Osteoblast (primary cell): ENCODE measurements around the gene ZCCHC14. TPM values are rescaled to one million over a fixed set of nuclear protein-coding genes. Genes with fewer than 3 reads are reported as not detected.

ENCODE experiments used
- DNase-seq: peaks from one replicate; pipeline ENCODE4 v3.0.0; 2011; ENCODE audit warnings: low spot score, mixed read lengths; ENCODE audit not compliant: insufficient read length; ENCODE audit errors: missing footprints
- H2AFZ ChIP-seq: 2 replicates; pipeline ENCODE4 v1.6.0; 2011; ENCODE audit warnings: mild to moderate bottlenecking, low read length
- H3K27ac ChIP-seq: 2 replicates; pipeline ENCODE4 v1.5.1; 2011; ENCODE audit warnings: mild to moderate bottlenecking, low read depth, low read length, moderate library complexity
- H3K27me3 ChIP-seq: 2 replicates; pipeline ENCODE4 v1.6.0; 2012; ENCODE audit warnings: mild to moderate bottlenecking, control low read depth, inconsistent platforms, low read length, moderate library complexity; ENCODE audit not compliant: insufficient read depth
- H3K36me3 ChIP-seq: 2 replicates; pipeline ENCODE4 v1.5.1; 2011; ENCODE audit warnings: mild to moderate bottlenecking, low read length, control low read depth, moderate library complexity; ENCODE audit not compliant: insufficient read depth
- H3K4me1 ChIP-seq: 2 replicates; pipeline ENCODE4 v1.5.1; 2011; ENCODE audit warnings: mild to moderate bottlenecking, low read length, control low read depth, moderate library complexity; ENCODE audit not compliant: insufficient read depth
- H3K4me2 ChIP-seq: 2 replicates; pipeline ENCODE4 v1.6.0; 2011; ENCODE audit warnings: mild to moderate bottlenecking, low read length; ENCODE audit not compliant: insufficient read depth
- H3K4me3 ChIP-seq: fragments of 200-600 bp; sonication (generic); 3 replicates; pipeline ENCODE4 v1.5.1; 2012; ENCODE audit warnings: mild to moderate bottlenecking, low read length, inconsistent platforms; ENCODE audit not compliant: insufficient read depth
- H3K79me2 ChIP-seq: 2 replicates; pipeline ENCODE4 v1.6.0; 2012; ENCODE audit warnings: mild to moderate bottlenecking, low read length, control low read depth, inconsistent platforms; ENCODE audit not compliant: insufficient read depth
- H3K9me3 ChIP-seq: 2 replicates; pipeline ENCODE4 v1.5.1; 2011; ENCODE audit warnings: low read depth, low read length, control low read depth
- H4K20me1 ChIP-seq: 2 replicates; pipeline ENCODE4 v1.6.0; 2012; ENCODE audit warnings: mild to moderate bottlenecking, low read length, control low read depth; ENCODE audit not compliant: insufficient read depth
- total RNA-seq: library from RNA; depleted of rRNA; stranded (reverse); fragments of >200 nt; gene quantifications from 2 replicates; pipeline ENCODE4 v1.2.3, GENCODE V29; 2012
- TF ChIP-seq, protein P1 (sequence below): IDR thresholded peaks from 2 replicates; pipeline ENCODE4 v1.5.1; 2011; ENCODE audit warnings: mild to moderate bottlenecking, low read depth, low read length, moderate library complexity; ENCODE audit errors: extremely low read depth

Gene ZCCHC14
- total RNA-seq, 1 donor: 36.9 TPM

DNA sequence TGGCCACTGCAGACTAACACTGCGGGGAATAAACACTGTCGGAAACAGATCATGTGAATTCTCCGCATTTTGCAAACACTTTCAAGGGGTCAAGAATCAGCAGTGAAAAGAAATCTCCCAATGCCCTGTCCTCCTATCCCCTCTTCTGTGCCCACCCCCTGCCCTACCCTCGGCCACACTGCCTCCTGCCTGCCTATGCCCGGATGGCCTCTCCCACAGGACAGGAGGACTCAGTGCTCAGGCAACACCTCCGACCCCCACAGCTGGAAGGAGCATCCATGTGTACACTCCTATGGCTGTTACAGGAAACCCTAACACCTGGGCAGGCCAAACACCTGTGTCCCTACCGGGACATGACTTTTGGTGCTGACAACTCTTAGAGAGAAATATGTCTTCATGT is 133.7 kb downstream of the ZCCHC14 start:
- Histone ChIP-seq H3K4me3 (no peak overlapping the region), H2AFZ (no peak overlapping the region), H4K20me1 (peaks cover 24% of the 10 kb centered on the region), H3K4me2 (no peak overlapping the region), H3K79me2 (peaks cover 40% of the 10 kb centered on the region), H3K4me1 (no peaks in the 10 kb centered on the region), H3K9me3 (no peaks in the 10 kb centered on the region), H3K36me3 (peaks cover 55% of the 10 kb centered on the region), H3K27ac (no peak overlapping the region), H3K27me3 (no peaks in the 10 kb centered on the region)
- no peak for DNase-seq
- TF ChIP-seq, protein P1, sequence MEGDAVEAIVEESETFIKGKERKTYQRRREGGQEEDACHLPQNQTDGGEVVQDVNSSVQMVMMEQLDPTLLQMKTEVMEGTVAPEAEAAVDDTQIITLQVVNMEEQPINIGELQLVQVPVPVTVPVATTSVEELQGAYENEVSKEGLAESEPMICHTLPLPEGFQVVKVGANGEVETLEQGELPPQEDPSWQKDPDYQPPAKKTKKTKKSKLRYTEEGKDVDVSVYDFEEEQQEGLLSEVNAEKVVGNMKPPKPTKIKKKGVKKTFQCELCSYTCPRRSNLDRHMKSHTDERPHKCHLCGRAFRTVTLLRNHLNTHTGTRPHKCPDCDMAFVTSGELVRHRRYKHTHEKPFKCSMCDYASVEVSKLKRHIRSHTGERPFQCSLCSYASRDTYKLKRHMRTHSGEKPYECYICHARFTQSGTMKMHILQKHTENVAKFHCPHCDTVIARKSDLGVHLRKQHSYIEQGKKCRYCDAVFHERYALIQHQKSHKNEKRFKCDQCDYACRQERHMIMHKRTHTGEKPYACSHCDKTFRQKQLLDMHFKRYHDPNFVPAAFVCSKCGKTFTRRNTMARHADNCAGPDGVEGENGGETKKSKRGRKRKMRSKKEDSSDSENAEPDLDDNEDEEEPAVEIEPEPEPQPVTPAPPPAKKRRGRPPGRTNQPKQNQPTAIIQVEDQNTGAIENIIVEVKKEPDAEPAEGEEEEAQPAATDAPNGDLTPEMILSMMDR: no peak

DNA sequence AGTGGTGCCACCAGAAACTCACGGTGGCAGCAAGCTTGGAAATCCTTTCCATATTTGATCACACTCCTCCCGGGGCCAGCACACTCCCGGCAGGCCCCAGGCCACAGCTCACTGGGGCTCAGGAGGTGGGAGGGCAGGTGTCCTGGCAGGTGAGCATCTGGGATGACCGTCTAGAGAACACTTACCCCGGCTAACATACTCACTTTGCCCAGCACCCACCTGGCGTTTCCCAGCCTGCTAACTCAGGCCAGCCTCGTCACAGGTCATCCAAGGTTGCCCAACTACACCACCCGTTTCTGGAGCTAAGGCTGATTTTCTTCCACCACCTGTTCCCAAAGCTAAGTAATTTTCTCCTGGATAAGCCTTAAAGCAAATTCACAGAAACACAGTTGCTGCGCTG is 134.1 kb downstream of the ZCCHC14 start:
- no peaks in the 10 kb centered on the region for H3K4me1 ChIP-seq
- H3K4me3 ChIP-seq: no peak overlapping the region
- peak; percentile 38 for DNase-seq
- H3K4me2 ChIP-seq: no peak overlapping the region
- H3K27ac ChIP-seq: no peak overlapping the region
- H3K36me3 ChIP-seq: peaks cover 55% of the 10 kb centered on the region
- no peaks in the 10 kb centered on the region for H3K9me3 ChIP-seq
- H2AFZ ChIP-seq: no peak overlapping the region
- TF ChIP-seq, protein P1: no peak
- H4K20me1 ChIP-seq: peaks cover 22% of the 10 kb centered on the region
- no peaks in the 10 kb centered on the region for H3K27me3 ChIP-seq
- H3K79me2 ChIP-seq: peaks cover 36% of the 10 kb centered on the region

DNA sequence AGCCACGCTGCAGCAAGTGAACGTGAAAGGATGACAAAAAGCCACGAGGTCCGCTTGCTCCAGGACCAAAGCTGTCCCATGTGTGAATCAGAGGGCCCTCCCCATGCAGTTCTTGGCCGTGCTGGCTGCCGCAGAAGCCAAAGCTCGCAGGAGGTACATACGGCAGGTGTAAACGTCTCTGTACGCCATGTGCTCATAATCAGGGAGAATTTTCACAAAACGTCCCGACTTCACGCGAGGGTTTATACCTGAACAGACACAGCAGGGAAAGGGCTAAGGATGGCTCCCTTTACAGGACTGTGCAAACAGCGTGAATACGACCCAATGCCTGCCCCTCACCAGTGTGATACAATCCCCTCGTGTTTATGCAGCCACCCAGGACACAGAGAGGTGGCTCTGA is 134.6 kb downstream of the ZCCHC14 start:
- peaks cover 36% of the 10 kb centered on the region for H3K79me2 ChIP-seq
- H2AFZ ChIP-seq: no peak overlapping the region
- peaks cover 22% of the 10 kb centered on the region for H4K20me1 ChIP-seq
- TF ChIP-seq, protein P1: no peak
- no peaks in the 10 kb centered on the region for H3K4me1 ChIP-seq
- H3K9me3 ChIP-seq: no peaks in the 10 kb centered on the region
- no peak overlapping the region for H3K4me3 ChIP-seq
- DNase-seq: peak; percentile 53
- H3K27me3 ChIP-seq: no peaks in the 10 kb centered on the region
- peaks cover 55% of the 10 kb centered on the region for H3K36me3 ChIP-seq
- H3K27ac ChIP-seq: no peak overlapping the region
- H3K4me2 ChIP-seq: no peak overlapping the region

DNA sequence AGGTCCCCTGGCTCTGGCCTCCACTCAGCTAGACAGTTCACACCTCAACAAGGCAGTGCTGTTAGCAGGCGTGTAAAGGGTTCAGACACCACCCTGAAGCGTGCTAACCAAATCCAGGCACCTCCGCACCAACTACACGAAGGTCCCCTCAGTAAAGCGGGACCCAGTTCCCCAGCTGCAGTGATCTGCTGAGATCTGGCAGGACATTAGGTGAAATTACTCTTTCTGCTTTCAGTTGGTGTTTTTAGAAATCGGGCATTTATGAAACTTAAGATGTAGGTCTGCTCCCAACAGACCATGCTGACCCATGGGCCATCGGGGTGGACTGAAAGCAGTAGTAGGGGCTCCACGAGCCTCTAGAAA is 136.4 kb downstream of the ZCCHC14 start:
- TF ChIP-seq, protein P1: no peak
- H3K36me3 ChIP-seq: peaks cover 42% of the 10 kb centered on the region
- H2AFZ ChIP-seq: no peak overlapping the region
- H3K4me2 ChIP-seq: no peak overlapping the region
- peaks cover 18% of the 10 kb centered on the region for H4K20me1 ChIP-seq
- peak; percentile 26 for DNase-seq
- peaks cover 29% of the 10 kb centered on the region for H3K79me2 ChIP-seq
- H3K4me1 ChIP-seq: no peaks in the 10 kb centered on the region
- no peaks in the 10 kb centered on the region for H3K9me3 ChIP-seq
- no peak overlapping the region for H3K4me3 ChIP-seq
- no peak overlapping the region for H3K27ac ChIP-seq
- H3K27me3 ChIP-seq: no peaks in the 10 kb centered on the region

Other genes starting within 250 kb of the ZCCHC14 start
- 4.0 and 4.4 TPM in 2 replicates for gene C16orf95, start 175.6 kb downstream of the ZCCHC14 start, total RNA-seq
- 31.2 and 33.3 TPM in 2 replicates for gene FBXO31, start 109.2 kb downstream of the ZCCHC14 start, total RNA-seq
- gene MAP1LC3B, start 100.7 kb downstream of the ZCCHC14 start, total RNA-seq: 44.5 and 62.5 TPM in 2 replicates
- gene JPH3, start 109.5 kb upstream of the ZCCHC14 start, total RNA-seq: under 0.01 TPM in 1 of 2 replicates, not detected in the other